IPS-15b (cell line): ENCODE data around the gene DDX20.

Source experiments
- H3K27me3 ChIP-seq: one replicate; pipeline ENCODE4 v1.6.1; 2013; ENCODE audit warnings: low read length; ENCODE audit not compliant: control insufficient read depth, insufficient read depth
- H3K36me3 ChIP-seq: one replicate; pipeline ENCODE4 v1.6.1; 2013; ENCODE audit warnings: low read length; ENCODE audit not compliant: control insufficient read depth, insufficient read depth
- H3K4me1 ChIP-seq: one replicate; pipeline ENCODE4 v1.6.1; 2013; ENCODE audit warnings: mild to moderate bottlenecking, low read length; ENCODE audit not compliant: control insufficient read depth, insufficient read depth
- H3K4me3 ChIP-seq: one replicate; pipeline ENCODE4 v1.5.1; 2013; ENCODE audit warnings: low read depth, low read length
- H3K9ac ChIP-seq: one replicate; pipeline ENCODE4 v1.6.1; 2013; ENCODE audit warnings: low read depth, mild to moderate bottlenecking, low read length
- H3K9me3 ChIP-seq: one replicate; pipeline ENCODE4 v1.6.1; 2013; ENCODE audit warnings: mild to moderate bottlenecking, low read length; ENCODE audit not compliant: control insufficient read depth, insufficient read depth

The DDX20 gene, protein sequence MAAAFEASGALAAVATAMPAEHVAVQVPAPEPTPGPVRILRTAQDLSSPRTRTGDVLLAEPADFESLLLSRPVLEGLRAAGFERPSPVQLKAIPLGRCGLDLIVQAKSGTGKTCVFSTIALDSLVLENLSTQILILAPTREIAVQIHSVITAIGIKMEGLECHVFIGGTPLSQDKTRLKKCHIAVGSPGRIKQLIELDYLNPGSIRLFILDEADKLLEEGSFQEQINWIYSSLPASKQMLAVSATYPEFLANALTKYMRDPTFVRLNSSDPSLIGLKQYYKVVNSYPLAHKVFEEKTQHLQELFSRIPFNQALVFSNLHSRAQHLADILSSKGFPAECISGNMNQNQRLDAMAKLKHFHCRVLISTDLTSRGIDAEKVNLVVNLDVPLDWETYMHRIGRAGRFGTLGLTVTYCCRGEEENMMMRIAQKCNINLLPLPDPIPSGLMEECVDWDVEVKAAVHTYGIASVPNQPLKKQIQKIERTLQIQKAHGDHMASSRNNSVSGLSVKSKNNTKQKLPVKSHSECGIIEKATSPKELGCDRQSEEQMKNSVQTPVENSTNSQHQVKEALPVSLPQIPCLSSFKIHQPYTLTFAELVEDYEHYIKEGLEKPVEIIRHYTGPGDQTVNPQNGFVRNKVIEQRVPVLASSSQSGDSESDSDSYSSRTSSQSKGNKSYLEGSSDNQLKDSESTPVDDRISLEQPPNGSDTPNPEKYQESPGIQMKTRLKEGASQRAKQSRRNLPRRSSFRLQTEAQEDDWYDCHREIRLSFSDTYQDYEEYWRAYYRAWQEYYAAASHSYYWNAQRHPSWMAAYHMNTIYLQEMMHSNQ

GRCh38 chr1:111755331-111756123 lies at the start of gene DDX20:
Gene DDX20 (plus strand): TSS chr1:111755901. CDS start chr1:111755925, 24 bp downstream.
- Histone ChIP-seq H3K9me3 (no peaks in the 10 kb centered on the region), H3K36me3 (peaks cover 6% of the 10 kb centered on the region), H3K4me1 (peaks cover 4% of the 10 kb centered on the region)

GRCh38 chr1:111706921-111707320 lies 48.8 kb upstream of the DDX20 start:
- Histone ChIP-seq H3K36me3 (no peaks in the 10 kb centered on the region), H3K27me3 (no peaks in the 10 kb centered on the region), H3K4me1 (no peaks in the 10 kb centered on the region)

More at GRCh38 chr1:111755331-111756123, at the start of gene DDX20:
- Histone ChIP-seq H3K27me3 (no peaks in the 10 kb centered on the region), H3K4me3 (peak within 1 kb of the TSS; percentile 72), H3K9ac (peak within 1 kb of the TSS; percentile 80)

DNA sequence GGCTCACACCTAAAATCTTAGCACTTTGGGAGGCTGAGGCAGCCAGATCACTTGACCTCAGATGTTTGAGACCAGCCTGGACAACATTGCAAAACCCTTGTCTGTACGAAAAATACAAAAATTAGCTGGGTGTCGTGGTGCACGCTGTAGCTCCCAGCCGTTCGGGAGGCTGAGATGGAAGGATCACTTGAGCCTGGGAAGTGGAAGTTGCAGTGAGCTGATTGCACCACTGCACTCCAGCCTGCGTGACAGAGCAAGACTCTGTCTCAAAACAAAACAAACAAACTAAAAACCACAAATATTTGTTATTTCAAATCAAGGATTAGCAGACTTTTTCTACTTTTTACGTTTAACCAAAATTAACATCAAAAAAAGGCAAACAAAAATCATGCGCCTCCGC lies 47.8 kb upstream of the DDX20 start:
- H3K9me3 ChIP-seq, result no peaks in the 10 kb centered on the region
- no peaks in the 10 kb centered on the region for H3K4me1 ChIP-seq
- no peaks in the 10 kb centered on the region for H3K36me3 ChIP-seq
- H3K4me3 ChIP-seq, result no peak overlapping the region
- H3K27me3 ChIP-seq, result no peaks in the 10 kb centered on the region
- H3K9ac ChIP-seq, result no peak overlapping the region

More at GRCh38 chr1:111706921-111707320, 48.8 kb upstream of the DDX20 start:
- Histone ChIP-seq H3K9me3 (no peaks in the 10 kb centered on the region), H3K9ac (no peak overlapping the region), H3K4me3 (no peak overlapping the region)

GRCh38 chr1:111709986-111710385 lies 45.7 kb upstream of the DDX20 start:
- H3K4me1 ChIP-seq, result no peaks in the 10 kb centered on the region
- no peak overlapping the region for H3K9ac ChIP-seq
- H3K36me3 ChIP-seq, result no peaks in the 10 kb centered on the region
- H3K27me3 ChIP-seq, result no peaks in the 10 kb centered on the region
- no peak overlapping the region for H3K4me3 ChIP-seq
- no peaks in the 10 kb centered on the region for H3K9me3 ChIP-seq

DNA sequence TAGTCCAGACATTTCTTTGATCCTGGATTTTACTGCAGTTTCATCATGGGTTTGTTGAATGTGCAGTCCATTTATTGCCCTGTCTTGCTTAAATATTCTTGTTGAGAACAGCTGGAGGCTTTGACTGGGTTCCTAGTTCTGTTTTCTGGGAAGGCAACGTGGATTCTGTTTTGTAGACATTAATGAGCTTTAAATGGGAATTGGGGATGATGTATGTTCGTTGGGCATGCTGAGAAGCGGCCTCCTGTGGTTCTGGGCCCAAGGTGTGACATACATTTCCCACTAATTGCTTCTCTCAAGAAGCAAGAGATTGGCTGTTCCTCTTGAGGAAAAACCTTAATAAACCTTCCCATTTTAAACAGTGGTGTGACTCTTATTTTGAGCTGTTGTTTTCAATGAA lies 39.4 kb upstream of the DDX20 start:
- no peak overlapping the region for H3K9ac ChIP-seq
- H3K36me3 ChIP-seq, result no peaks in the 10 kb centered on the region
- H3K27me3 ChIP-seq, result no peaks in the 10 kb centered on the region
- no peaks in the 10 kb centered on the region for H3K9me3 ChIP-seq
- H3K4me3 ChIP-seq, result no peak overlapping the region
- peaks cover 12% of the 10 kb centered on the region for H3K4me1 ChIP-seq

GRCh38 chr1:111717450-111717849 lies 38.3 kb upstream of the DDX20 start:
- Histone ChIP-seq H3K9ac (no peak overlapping the region), H3K4me1 (peaks cover 12% of the 10 kb centered on the region), H3K4me3 (no peak overlapping the region), H3K36me3 (no peaks in the 10 kb centered on the region), H3K27me3 (no peaks in the 10 kb centered on the region), H3K9me3 (no peaks in the 10 kb centered on the region)

GRCh38 chr1:111719135-111719534 lies 36.6 kb upstream of the DDX20 start:
- H3K36me3 ChIP-seq, result no peaks in the 10 kb centered on the region

GRCh38 chr1:111719674-111720132 lies 36.0 kb upstream of the DDX20 start:
- Histone ChIP-seq H3K27me3 (no peaks in the 10 kb centered on the region), H3K4me3 (no peak overlapping the region), H3K9ac (no peak overlapping the region), H3K4me1 (peaks cover 14% of the 10 kb centered on the region), H3K36me3 (no peaks in the 10 kb centered on the region), H3K9me3 (no peaks in the 10 kb centered on the region)

More at GRCh38 chr1:111719135-111719534, 36.6 kb upstream of the DDX20 start:
- peaks cover 14% of the 10 kb centered on the region for H3K4me1 ChIP-seq
- no peak overlapping the region for H3K4me3 ChIP-seq
- H3K9ac ChIP-seq, result no peak overlapping the region
- H3K9me3 ChIP-seq, result no peaks in the 10 kb centered on the region
- no peaks in the 10 kb centered on the region for H3K27me3 ChIP-seq

DNA sequence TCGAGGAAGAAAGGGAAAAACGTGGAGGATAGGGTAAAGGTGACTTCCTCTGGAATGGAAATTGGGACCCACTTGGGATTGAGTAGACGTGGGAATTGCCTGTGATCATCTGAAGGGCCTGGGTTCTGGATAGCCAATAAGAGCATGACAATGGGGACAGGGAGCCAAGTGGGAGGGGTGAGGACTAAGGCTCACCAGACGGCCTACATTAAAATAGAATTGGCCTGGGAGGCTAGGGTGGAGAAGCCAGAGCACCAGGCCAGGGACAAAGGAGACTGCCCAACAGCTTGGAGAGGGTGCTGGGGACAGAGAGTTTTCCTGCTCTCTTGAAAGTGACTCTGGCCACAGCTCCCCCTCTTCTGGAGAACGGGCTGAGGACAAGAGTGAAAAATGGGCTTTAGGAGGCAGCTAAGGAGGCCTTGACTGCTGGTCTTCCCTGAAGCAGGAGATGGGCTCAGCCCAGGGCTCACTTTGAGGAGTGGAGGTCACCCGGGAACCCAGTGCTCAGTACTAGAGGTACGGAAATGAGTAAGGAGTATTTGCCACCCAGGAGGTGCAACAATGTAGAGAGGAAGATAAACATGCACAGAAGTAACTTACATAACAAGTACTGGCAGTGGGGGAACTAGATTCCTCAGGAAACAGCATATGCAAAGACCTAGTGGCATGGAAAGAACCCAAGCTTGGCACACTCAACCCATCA lies 35.3 kb upstream of the DDX20 start:
- no peak overlapping the region for H3K9ac ChIP-seq
- H3K9me3 ChIP-seq, result no peaks in the 10 kb centered on the region
- H3K36me3 ChIP-seq, result no peaks in the 10 kb centered on the region
- peaks cover 19% of the 10 kb centered on the region for H3K4me1 ChIP-seq
- H3K4me3 ChIP-seq, result no peak overlapping the region
- no peaks in the 10 kb centered on the region for H3K27me3 ChIP-seq

DNA sequence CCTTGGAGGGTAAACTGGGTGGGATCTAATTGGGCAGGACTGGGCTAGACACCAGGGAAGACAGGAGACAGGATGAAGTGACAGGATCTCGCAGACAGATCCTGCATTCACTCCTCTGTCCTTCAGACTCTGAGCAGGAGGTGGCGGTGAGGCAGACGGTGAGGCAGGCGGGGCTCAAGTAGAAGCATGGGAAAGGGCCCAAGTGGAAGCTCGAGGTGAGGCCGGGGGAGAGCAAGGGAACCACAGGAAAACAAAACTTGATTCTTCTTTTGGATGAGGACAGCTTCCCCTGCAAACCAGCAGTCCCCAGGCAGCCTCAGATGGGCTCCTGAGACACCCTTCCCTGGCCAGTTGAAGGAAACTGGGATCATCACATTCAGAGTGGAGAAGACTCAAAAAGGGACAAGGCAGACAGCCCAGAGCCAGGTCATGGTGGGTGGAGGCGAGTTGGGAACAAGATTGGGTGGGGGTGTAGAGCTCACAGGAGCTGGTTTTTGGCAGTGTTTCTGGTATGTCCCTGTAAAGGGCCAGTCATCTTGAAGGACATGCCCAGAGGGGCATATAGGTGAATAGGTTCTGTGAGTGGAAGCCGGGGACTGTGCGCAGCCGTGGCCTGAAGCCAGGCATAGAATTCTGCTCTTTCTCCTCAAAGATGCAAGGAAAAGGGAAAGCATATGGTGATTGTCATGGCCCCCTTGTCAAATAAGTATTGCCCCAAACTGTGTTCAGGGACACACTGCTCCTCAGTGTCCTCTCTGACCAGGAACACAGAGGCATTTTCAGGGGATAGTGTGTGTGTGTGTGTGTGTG lies 34.5 kb upstream of the DDX20 start:
- Histone ChIP-seq H3K9ac (no peak overlapping the region), H3K9me3 (no peaks in the 10 kb centered on the region), H3K27me3 (no peaks in the 10 kb centered on the region), H3K4me1 (peaks cover 19% of the 10 kb centered on the region), H3K4me3 (no peak overlapping the region), H3K36me3 (no peaks in the 10 kb centered on the region)
